ENCODE data around the gene ANO2.

The ANO2 gene

GRCh38 chr12:5972387-5972786, 27.3 kb upstream of the ANO2 start:
- no peak overlapping the region for H3K27ac ChIP-seq
- no peaks in the 10 kb centered on the region for H3K79me2 ChIP-seq (ENCODE audit: insufficient read depth, low read depth)
- H3K4me2 ChIP-seq = no peak overlapping the region
- H3K9ac ChIP-seq = no peak overlapping the region
- no peaks in the 10 kb centered on the region for H3K27me3 ChIP-seq (ENCODE audit: insufficient read depth, low read depth)
- H3K4me3 ChIP-seq (IDR thresholded peaks at IDR 0.05; ENCODE audit: insufficient read depth, low read depth, low read length) = no peak overlapping the region
- H3K36me3 ChIP-seq (ENCODE audit: insufficient read depth) = no peaks in the 10 kb centered on the region
- TF ChIP-seq CTCF (conservative IDR thresholded peaks at IDR 0.05; ENCODE audit: low read depth, low read length) = no peak
- no peaks in the 10 kb centered on the region for H4K20me1 ChIP-seq (ENCODE audit: insufficient read depth)
- no peaks in the 10 kb centered on the region for H3K4me1 ChIP-seq (ENCODE audit: low read depth, poor library complexity, severe bottlenecking)
- H2AFZ ChIP-seq (ENCODE audit: low read depth) = no peak overlapping the region

- no peak for TF ChIP-seq CTCF (conservative IDR thresholded peaks at IDR 0.05; ENCODE audit: low read depth, low read length)
- Histone ChIP-seq H3K27me3 (ENCODE audit: insufficient read depth, low read depth) (no peaks in the 10 kb centered on the region), H2AFZ (ENCODE audit: low read depth) (no peak overlapping the region), H3K4me2 (no peak overlapping the region), H3K36me3 (ENCODE audit: insufficient read depth) (no peaks in the 10 kb centered on the region), H3K79me2 (ENCODE audit: insufficient read depth, low read depth) (no peaks in the 10 kb centered on the region), H3K4me3 (IDR thresholded peaks at IDR 0.05; ENCODE audit: insufficient read depth, low read depth, low read length) (no peak overlapping the region), H3K27ac (no peak overlapping the region), H4K20me1 (ENCODE audit: insufficient read depth) (no peaks in the 10 kb centered on the region), H3K4me1 (ENCODE audit: low read depth, poor library complexity, severe bottlenecking) (no peaks in the 10 kb centered on the region), H3K9ac (no peak overlapping the region)
Observed at GRCh38 chr12:5971194-5971850, 26.3 kb upstream of the ANO2 start.

- H3K4me1 ChIP-seq (ENCODE audit: low read depth, poor library complexity, severe bottlenecking) = no peaks in the 10 kb centered on the region
- H3K27me3 ChIP-seq (ENCODE audit: insufficient read depth, low read depth) = no peaks in the 10 kb centered on the region
- no peaks in the 10 kb centered on the region for H3K36me3 ChIP-seq (ENCODE audit: insufficient read depth)
- H3K4me2 ChIP-seq = no peak overlapping the region
- H3K9ac ChIP-seq = no peak overlapping the region
- H3K79me2 ChIP-seq (ENCODE audit: insufficient read depth, low read depth) = no peaks in the 10 kb centered on the region
- no peak for TF ChIP-seq CTCF (conservative IDR thresholded peaks at IDR 0.05; ENCODE audit: low read depth, low read length)
- no peak overlapping the region for H3K4me3 ChIP-seq (IDR thresholded peaks at IDR 0.05; ENCODE audit: insufficient read depth, low read depth, low read length)
- H2AFZ ChIP-seq (ENCODE audit: low read depth) = no peak overlapping the region
- H4K20me1 ChIP-seq (ENCODE audit: insufficient read depth) = no peaks in the 10 kb centered on the region
- no peak overlapping the region for H3K27ac ChIP-seq
Observed at GRCh38 chr12:5969974-5970690, 25.1 kb upstream of the ANO2 start.

GRCh38 chr12:5969156-5969973, 24.3 kb upstream of the ANO2 start:
- H3K27me3 ChIP-seq (ENCODE audit: insufficient read depth, low read depth) = no peaks in the 10 kb centered on the region
- H3K4me2 ChIP-seq = no peak overlapping the region
- no peak overlapping the region for H3K4me3 ChIP-seq (IDR thresholded peaks at IDR 0.05; ENCODE audit: insufficient read depth, low read depth, low read length)
- H3K27ac ChIP-seq = no peak overlapping the region
- H4K20me1 ChIP-seq (ENCODE audit: insufficient read depth) = no peaks in the 10 kb centered on the region
- no peaks in the 10 kb centered on the region for H3K4me1 ChIP-seq (ENCODE audit: low read depth, poor library complexity, severe bottlenecking)
- no peaks in the 10 kb centered on the region for H3K79me2 ChIP-seq (ENCODE audit: insufficient read depth, low read depth)
- H3K36me3 ChIP-seq (ENCODE audit: insufficient read depth) = no peaks in the 10 kb centered on the region
- no peak for TF ChIP-seq CTCF (conservative IDR thresholded peaks at IDR 0.05; ENCODE audit: low read depth, low read length)
- H2AFZ ChIP-seq (ENCODE audit: low read depth) = no peak overlapping the region
- H3K9ac ChIP-seq = no peak overlapping the region
